ENCODE measurements around the gene CPT1C.

The CPT1C gene

GRCh38 chr19:49690656-49691242, at the start of gene CPT1C:
CPT1C (plus strand) TSS chr19:49691116; CDS start chr19:49692253, 1,137 bp downstream.
- DNase-seq, result no peak

GRCh38 chr19:49641688-49642491, 49.0 kb upstream of the CPT1C start, which contains the start of gene SCAF1:
SCAF1 (plus strand) TSS chr19:49642209; CDS start chr19:49645027, 2,818 bp downstream.
- DNase-seq, result peak; percentile 98

GRCh38 chr19:49642492-49643035, 48.4 kb upstream of the CPT1C start:
- no peak for DNase-seq

GRCh38 chr19:49643466-49643865, 47.5 kb upstream of the CPT1C start:
- DNase-seq, result no peak

GRCh38 chr19:49645592-49645991, 45.3 kb upstream of the CPT1C start:
- no peak for DNase-seq

- no peak for DNase-seq
Measured at GRCh38 chr19:49645995-49646394, 44.9 kb upstream of the CPT1C start.

- DNase-seq, result no peak
Measured at GRCh38 chr19:49646586-49646985, 44.3 kb upstream of the CPT1C start.

GRCh38 chr19:49651029-49651819, 39.7 kb upstream of the CPT1C start:
- no peak for DNase-seq

- no peak for DNase-seq
Measured at GRCh38 chr19:49651820-49652550, 38.9 kb upstream of the CPT1C start.

GRCh38 chr19:49652551-49653465, 38.1 kb upstream of the CPT1C start:
- no peak for DNase-seq

GRCh38 chr19:49653466-49653806, 37.5 kb upstream of the CPT1C start:
- no peak for DNase-seq

GRCh38 chr19:49654581-49654980, 36.3 kb upstream of the CPT1C start:
- no peak for DNase-seq

- no peak for DNase-seq
Measured at GRCh38 chr19:49655570-49656455, 35.1 kb upstream of the CPT1C start.

GRCh38 chr19:49656456-49657109, 34.3 kb upstream of the CPT1C start:
- no peak for DNase-seq

- DNase-seq, result no peak
Measured at GRCh38 chr19:49657493-49658138, 33.3 kb upstream of the CPT1C start.

GRCh38 chr19:49658139-49658517, 32.8 kb upstream of the CPT1C start:
- DNase-seq, result no peak

GRCh38 chr19:49658566-49659442, 32.1 kb upstream of the CPT1C start:
- no peak for DNase-seq

- DNase-seq, result no peak
Measured at GRCh38 chr19:49660338-49660961, 30.5 kb upstream of the CPT1C start.
